ENCODE measurements around the gene LYRM2.

LYRM2 gene

GRCh38 chr6:89585154-89585553 lies 53.4 kb downstream of the LYRM2 start:
- no peaks in the 10 kb centered on the region for H3K9me3 ChIP-seq (replicated peaks in 1 of 2; ENCODE audit: control insufficient read depth in 2 of 2, insufficient read depth in 1 of 2, low read depth in 1 of 2, low read length in 2 of 2)
- DNase-seq (ENCODE audit: low spot score) = no peak
- H3K14ac ChIP-seq (ENCODE audit: low read length) = no peak overlapping the region
- no peak overlapping the region for H2AK5ac ChIP-seq (ENCODE audit: low read depth, low read length)
- no peak overlapping the region for H3K9ac ChIP-seq (ENCODE audit: low read depth, low read length, poor library complexity)
- H3K18ac ChIP-seq (ENCODE audit: low read length) = no peak overlapping the region
- no peak overlapping the region for H4K8ac ChIP-seq (ENCODE audit: low read depth, low read length)
- H3K4me1 ChIP-seq (ENCODE audit: control insufficient read depth in 2 of 2, insufficient read depth in 1 of 2, low read depth in 1 of 2, low read length in 2 of 2) = peaks cover 2 to 20% of the 10 kb centered on the region in 2 donors
- no peak overlapping the region for H2BK5ac ChIP-seq (ENCODE audit: low read length)
- H2BK15ac ChIP-seq (ENCODE audit: low read length) = no peak overlapping the region
- H3K4me3 ChIP-seq (ENCODE audit: low read length in 2 of 2) = no peak overlapping the region
- no peak overlapping the region for H3K23ac ChIP-seq (ENCODE audit: low read depth, low read length, poor library complexity)
- H2BK120ac ChIP-seq (ENCODE audit: low read depth, low read length) = no peak overlapping the region
- H3K27me3 ChIP-seq (ENCODE audit: control insufficient read depth in 3 of 3, insufficient read depth in 3 of 3, low read depth in 1 of 3, low read length in 3 of 3) = no peaks in the 10 kb centered on the region
- H3K4ac ChIP-seq (ENCODE audit: low read length) = no peak overlapping the region
- no peak overlapping the region for H2AFZ ChIP-seq (ENCODE audit: low read length)
- H2BK12ac ChIP-seq (ENCODE audit: low read length) = no peak overlapping the region
- H3K27ac ChIP-seq (replicated peaks; ENCODE audit: low read length) = no peak overlapping the region
- no CpG with 5 or more reads among the region's 1 CpG for WGBS, 2 donors (ENCODE audit: extremely low coverage in 2 of 2, insufficient read length in 2 of 2, insufficient replicate concordance in 1 of 2)
- no peaks in the 10 kb centered on the region for H3K36me3 ChIP-seq (replicated peaks in 1 of 2; ENCODE audit: control insufficient read depth in 2 of 2, insufficient read depth in 2 of 2, low read length in 2 of 2)
- H3K4me2 ChIP-seq (ENCODE audit: insufficient read depth, low read length, poor library complexity, severe bottlenecking) = no peak overlapping the region
- H4K91ac ChIP-seq (ENCODE audit: low read depth, low read length, poor library complexity) = no peak overlapping the region
- H3K79me1 ChIP-seq (ENCODE audit: low read depth, low read length) = no peaks in the 10 kb centered on the region

GRCh38 chr6:89584539-89584938 lies 54.0 kb downstream of the LYRM2 start:
- H2BK120ac ChIP-seq (ENCODE audit: low read depth, low read length) = no peak overlapping the region
- H3K4me1 ChIP-seq (ENCODE audit: control insufficient read depth in 2 of 2, insufficient read depth in 1 of 2, low read depth in 1 of 2, low read length in 2 of 2) = peaks cover 0 to 17% of the 10 kb centered on the region in 2 donors
- H3K9me3 ChIP-seq (replicated peaks in 1 of 2; ENCODE audit: control insufficient read depth in 2 of 2, insufficient read depth in 1 of 2, low read depth in 1 of 2, low read length in 2 of 2) = no peaks in the 10 kb centered on the region
- H4K8ac ChIP-seq (ENCODE audit: low read depth, low read length) = no peak overlapping the region
- no peak overlapping the region for H3K18ac ChIP-seq (ENCODE audit: low read length)
- no peak overlapping the region for H2AK5ac ChIP-seq (ENCODE audit: low read depth, low read length)
- WGBS, 2 donors (ENCODE audit: extremely low coverage in 2 of 2, insufficient read length in 2 of 2, insufficient replicate concordance in 1 of 2) = no CpG with 5 or more reads among the region's 3 CpGs
- H3K9ac ChIP-seq (ENCODE audit: low read depth, low read length, poor library complexity) = no peak overlapping the region
- no peak overlapping the region for H2BK12ac ChIP-seq (ENCODE audit: low read length)
- H2BK5ac ChIP-seq (ENCODE audit: low read length) = no peak overlapping the region
- H3K23ac ChIP-seq (ENCODE audit: low read depth, low read length, poor library complexity) = no peak overlapping the region
- no peak overlapping the region for H3K27ac ChIP-seq (replicated peaks; ENCODE audit: low read length)
- no peak overlapping the region for H4K91ac ChIP-seq (ENCODE audit: low read depth, low read length, poor library complexity)
- no peak overlapping the region for H2BK15ac ChIP-seq (ENCODE audit: low read length)
- H3K36me3 ChIP-seq (replicated peaks in 1 of 2; ENCODE audit: control insufficient read depth in 2 of 2, insufficient read depth in 2 of 2, low read length in 2 of 2) = no peaks in the 10 kb centered on the region
- H3K4me3 ChIP-seq (ENCODE audit: low read length in 2 of 2) = no peak overlapping the region
- H3K14ac ChIP-seq (ENCODE audit: low read length) = no peak overlapping the region
- H2AFZ ChIP-seq (ENCODE audit: low read length) = no peak overlapping the region
- H3K4ac ChIP-seq (ENCODE audit: low read length) = no peak overlapping the region
- no peaks in the 10 kb centered on the region for H3K79me1 ChIP-seq (ENCODE audit: low read depth, low read length)
- DNase-seq (ENCODE audit: low spot score) = no peak
- no peak overlapping the region for H3K4me2 ChIP-seq (ENCODE audit: insufficient read depth, low read length, poor library complexity, severe bottlenecking)
- no peaks in the 10 kb centered on the region for H3K27me3 ChIP-seq (ENCODE audit: control insufficient read depth in 3 of 3, insufficient read depth in 3 of 3, low read depth in 1 of 3, low read length in 3 of 3)

GRCh38 chr6:89583559-89583958 lies 55.0 kb downstream of the LYRM2 start:
- Histone ChIP-seq H3K18ac (ENCODE audit: low read length) (no peak overlapping the region), H2BK15ac (ENCODE audit: low read length) (no peak overlapping the region), H4K8ac (ENCODE audit: low read depth, low read length) (no peak overlapping the region), H2BK120ac (ENCODE audit: low read depth, low read length) (no peak overlapping the region), H3K4me3 (ENCODE audit: low read length in 2 of 2) (no peak overlapping the region), H2BK5ac (ENCODE audit: low read length) (no peak overlapping the region), H3K4me1 (ENCODE audit: control insufficient read depth in 2 of 2, insufficient read depth in 1 of 2, low read depth in 1 of 2, low read length in 2 of 2) (peaks cover 0 to 12% of the 10 kb centered on the region in 2 donors), H3K9ac (ENCODE audit: low read depth, low read length, poor library complexity) (no peak overlapping the region), H3K79me1 (ENCODE audit: low read depth, low read length) (no peaks in the 10 kb centered on the region), H3K14ac (ENCODE audit: low read length) (no peak overlapping the region), H3K23ac (ENCODE audit: low read depth, low read length, poor library complexity) (no peak overlapping the region), H2AFZ (ENCODE audit: low read length) (no peak overlapping the region), H2AK5ac (ENCODE audit: low read depth, low read length) (no peak overlapping the region), H3K4me2 (ENCODE audit: insufficient read depth, low read length, poor library complexity, severe bottlenecking) (no peak overlapping the region), H3K9me3 (replicated peaks in 1 of 2; ENCODE audit: control insufficient read depth in 2 of 2, insufficient read depth in 1 of 2, low read depth in 1 of 2, low read length in 2 of 2) (no peaks in the 10 kb centered on the region), H3K4ac (ENCODE audit: low read length) (no peak overlapping the region), H3K36me3 (replicated peaks in 1 of 2; ENCODE audit: control insufficient read depth in 2 of 2, insufficient read depth in 2 of 2, low read length in 2 of 2) (no peaks in the 10 kb centered on the region), H3K27me3 (ENCODE audit: control insufficient read depth in 3 of 3, insufficient read depth in 3 of 3, low read depth in 1 of 3, low read length in 3 of 3) (no peaks in the 10 kb centered on the region), H3K27ac (replicated peaks; ENCODE audit: low read length) (no peak overlapping the region), H4K91ac (ENCODE audit: low read depth, low read length, poor library complexity) (no peak overlapping the region), H2BK12ac (ENCODE audit: low read length) (no peak overlapping the region)
- DNase-seq (ENCODE audit: low spot score) = no peak
- WGBS, 2 donors (ENCODE audit: extremely low coverage in 2 of 2, insufficient read length in 2 of 2, insufficient replicate concordance in 1 of 2) = no CpG with 5 or more reads among the region's 2 CpGs

- Histone ChIP-seq H4K8ac (ENCODE audit: low read depth, low read length) (no peak overlapping the region), H2AK5ac (ENCODE audit: low read depth, low read length) (no peak overlapping the region), H3K36me3 (replicated peaks in 1 of 2; ENCODE audit: control insufficient read depth in 2 of 2, insufficient read depth in 2 of 2, low read length in 2 of 2) (no peaks in the 10 kb centered on the region), H3K4me1 (ENCODE audit: control insufficient read depth in 2 of 2, insufficient read depth in 1 of 2, low read depth in 1 of 2, low read length in 2 of 2) (peaks cover 0 to 12% of the 10 kb centered on the region in 2 donors), H3K27me3 (ENCODE audit: control insufficient read depth in 3 of 3, insufficient read depth in 3 of 3, low read depth in 1 of 3, low read length in 3 of 3) (no peaks in the 10 kb centered on the region), H4K91ac (ENCODE audit: low read depth, low read length, poor library complexity) (no peak overlapping the region), H2BK15ac (ENCODE audit: low read length) (no peak overlapping the region), H3K14ac (ENCODE audit: low read length) (no peak overlapping the region), H3K9ac (ENCODE audit: low read depth, low read length, poor library complexity) (no peak overlapping the region), H3K23ac (ENCODE audit: low read depth, low read length, poor library complexity) (no peak overlapping the region), H3K27ac (replicated peaks; ENCODE audit: low read length) (no peak overlapping the region), H3K9me3 (replicated peaks in 1 of 2; ENCODE audit: control insufficient read depth in 2 of 2, insufficient read depth in 1 of 2, low read depth in 1 of 2, low read length in 2 of 2) (no peaks in the 10 kb centered on the region), H2AFZ (ENCODE audit: low read length) (no peak overlapping the region), H3K4me2 (ENCODE audit: insufficient read depth, low read length, poor library complexity, severe bottlenecking) (no peak overlapping the region), H2BK12ac (ENCODE audit: low read length) (no peak overlapping the region), H2BK120ac (ENCODE audit: low read depth, low read length) (no peak overlapping the region), H3K4ac (ENCODE audit: low read length) (no peak overlapping the region), H3K18ac (ENCODE audit: low read length) (no peak overlapping the region), H3K4me3 (ENCODE audit: low read length in 2 of 2) (no peak overlapping the region), H2BK5ac (ENCODE audit: low read length) (no peak overlapping the region), H3K79me1 (ENCODE audit: low read depth, low read length) (no peaks in the 10 kb centered on the region)
- WGBS, 2 donors (ENCODE audit: extremely low coverage in 2 of 2, insufficient read length in 2 of 2, insufficient replicate concordance in 1 of 2) = no CpG with 5 or more reads among the region's 4 CpGs
- no peak for DNase-seq (ENCODE audit: low spot score)
These were observed 55.8 kb downstream of the LYRM2 start for GRCh38 chr6:89582669-89583325.
